OCI-LY1 (cell line): Measurements from ENCODE around the gene RET.

ENCODE experiments used
- H2AFZ ChIP-seq: fragments of 200-600 bp; sonication (generic), shearing (Covaris generic); 2 replicates; pipeline ENCODE4 v1.6.0; 2014; ENCODE audit warnings: antibody characterized with exemption, mild to moderate bottlenecking, low read length
- H3F3A ChIP-seq: fragments of 200-600 bp; sonication (generic), shearing (Covaris generic); 2 replicates; pipeline ENCODE4 v1.6.0; 2014; ENCODE audit warnings: mild to moderate bottlenecking, antibody characterized with exemption, low read length, moderate library complexity; ENCODE audit not compliant: insufficient read depth
- H3K27ac ChIP-seq: fragments of 200-600 bp; sonication (generic); 2 replicates; pipeline ENCODE4 v1.5.1; 2014; ENCODE audit warnings: low read length, mixed run types, mild to moderate bottlenecking, low read depth; ENCODE audit not compliant: poor library complexity, severe bottlenecking
- H3K27me3 ChIP-seq: fragments of 200-600 bp; sonication (generic); 2 replicates; pipeline ENCODE4 v1.6.0; 2014; ENCODE audit warnings: antibody characterized with exemption, mild to moderate bottlenecking, low read length, moderate library complexity; ENCODE audit not compliant: insufficient read depth
- H3K36me3 ChIP-seq: fragments of 200-600 bp; sonication (generic); 2 replicates; pipeline ENCODE4 v1.6.1; 2014; ENCODE audit warnings: mild to moderate bottlenecking, antibody characterized with exemption, low read length, moderate library complexity, mixed read lengths; ENCODE audit not compliant: insufficient read depth
- H3K4me1 ChIP-seq: fragments of 200-600 bp; sonication (generic); 2 replicates; pipeline ENCODE4 v1.5.1; 2014; ENCODE audit warnings: mild to moderate bottlenecking, low read length, moderate library complexity; ENCODE audit not compliant: insufficient read depth, severe bottlenecking
- H3K4me2 ChIP-seq: fragments of 200-600 bp; sonication (generic), shearing (Covaris generic); 2 replicates; pipeline ENCODE4 v1.6.1; 2014; ENCODE audit warnings: low read length
- H3K4me3 ChIP-seq: fragments of 200-600 bp; sonication (generic); 2 replicates; pipeline ENCODE4 v1.5.1; 2014; ENCODE audit warnings: low read length, low read depth, mild to moderate bottlenecking, mixed read lengths; ENCODE audit not compliant: poor library complexity, severe bottlenecking
- H3K79me2 ChIP-seq: fragments of 200-600 bp; shearing (Covaris generic); 2 replicates; pipeline ENCODE4 v1.6.1; 2016; ENCODE audit warnings: mixed run types, low read length, mixed read lengths; ENCODE audit not compliant: insufficient read depth
- H3K9ac ChIP-seq: fragments of 200-600 bp; sonication (generic), shearing (Covaris generic); 2 replicates; pipeline ENCODE4 v1.6.1; 2014; ENCODE audit warnings: mild to moderate bottlenecking, low read length, mixed read lengths
- H3K9me2 ChIP-seq: fragments of 200-600 bp; sonication (generic), shearing (Covaris generic); 2 replicates; pipeline ENCODE4 v1.6.1; 2014; ENCODE audit warnings: low read depth, mild to moderate bottlenecking, low read length, mixed read lengths
- H3K9me3 ChIP-seq: fragments of 200-600 bp; shearing (Covaris generic); 2 replicates; pipeline ENCODE4 v1.6.1; 2014; ENCODE audit warnings: low read length, mixed read lengths
- H4K20me1 ChIP-seq: fragments of 200-600 bp; sonication (generic), shearing (Covaris generic); 2 replicates; pipeline ENCODE4 v1.6.0; 2016; ENCODE audit warnings: mild to moderate bottlenecking, low read length; ENCODE audit not compliant: insufficient read depth
- EZH2 ChIP-seq: fragments of 200-600 bp; sonication (generic), shearing (Covaris generic); IDR thresholded peaks from 2 replicates; pipeline ENCODE4 v1.8.0; 2017; ENCODE audit warnings: borderline replicate concordance, mixed run types, mild to moderate bottlenecking, antibody characterized with exemption, low read length, moderate library complexity, mixed read lengths
- TF ChIP-seq, protein P1 (sequence below): fragments of 200-600 bp; sonication (generic), shearing (Covaris generic); IDR thresholded peaks from 2 replicates; pipeline ENCODE4 v1.5.1; 2017; ENCODE audit warnings: mild to moderate bottlenecking, antibody characterized with exemption, low read length, moderate library complexity, mixed read lengths

Gene RET

GRCh38 chr10:43048301-43049051, 28.4 kb upstream of the RET start:
- H3K9ac ChIP-seq: no peak overlapping the region
- H3K9me2 ChIP-seq: no peaks in the 10 kb centered on the region
- H3K4me1 ChIP-seq: no peaks in the 10 kb centered on the region
- H3K4me3 ChIP-seq: no peak overlapping the region
- H3K36me3 ChIP-seq: no peaks in the 10 kb centered on the region
- no peak overlapping the region for H3K27ac ChIP-seq
- H4K20me1 ChIP-seq: no peaks in the 10 kb centered on the region
- H2AFZ ChIP-seq: no peak overlapping the region
- no peaks in the 10 kb centered on the region; the same call in 1 of the 2 replicates for H3K27me3 ChIP-seq
- no peaks in the 10 kb centered on the region for H3K79me2 ChIP-seq
- no peaks in the 10 kb centered on the region for H3F3A ChIP-seq
- no peak for TF ChIP-seq EZH2
- H3K9me3 ChIP-seq: no peaks in the 10 kb centered on the region
- no peak overlapping the region for H3K4me2 ChIP-seq

GRCh38 chr10:43049081-43049551, 27.8 kb upstream of the RET start:
- no peak overlapping the region for H3K4me2 ChIP-seq
- no peak overlapping the region for H2AFZ ChIP-seq
- H3F3A ChIP-seq: no peaks in the 10 kb centered on the region
- no peak overlapping the region for H3K27ac ChIP-seq
- no peak for TF ChIP-seq EZH2
- TF ChIP-seq, protein P1, sequence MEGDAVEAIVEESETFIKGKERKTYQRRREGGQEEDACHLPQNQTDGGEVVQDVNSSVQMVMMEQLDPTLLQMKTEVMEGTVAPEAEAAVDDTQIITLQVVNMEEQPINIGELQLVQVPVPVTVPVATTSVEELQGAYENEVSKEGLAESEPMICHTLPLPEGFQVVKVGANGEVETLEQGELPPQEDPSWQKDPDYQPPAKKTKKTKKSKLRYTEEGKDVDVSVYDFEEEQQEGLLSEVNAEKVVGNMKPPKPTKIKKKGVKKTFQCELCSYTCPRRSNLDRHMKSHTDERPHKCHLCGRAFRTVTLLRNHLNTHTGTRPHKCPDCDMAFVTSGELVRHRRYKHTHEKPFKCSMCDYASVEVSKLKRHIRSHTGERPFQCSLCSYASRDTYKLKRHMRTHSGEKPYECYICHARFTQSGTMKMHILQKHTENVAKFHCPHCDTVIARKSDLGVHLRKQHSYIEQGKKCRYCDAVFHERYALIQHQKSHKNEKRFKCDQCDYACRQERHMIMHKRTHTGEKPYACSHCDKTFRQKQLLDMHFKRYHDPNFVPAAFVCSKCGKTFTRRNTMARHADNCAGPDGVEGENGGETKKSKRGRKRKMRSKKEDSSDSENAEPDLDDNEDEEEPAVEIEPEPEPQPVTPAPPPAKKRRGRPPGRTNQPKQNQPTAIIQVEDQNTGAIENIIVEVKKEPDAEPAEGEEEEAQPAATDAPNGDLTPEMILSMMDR: no peak
- H3K36me3 ChIP-seq: no peaks in the 10 kb centered on the region
- no peak overlapping the region for H3K4me3 ChIP-seq
- no peak overlapping the region for H3K9ac ChIP-seq
- no peaks in the 10 kb centered on the region for H3K4me1 ChIP-seq
- no peaks in the 10 kb centered on the region for H4K20me1 ChIP-seq
- no peaks in the 10 kb centered on the region for H3K79me2 ChIP-seq
- no peaks in the 10 kb centered on the region for H3K9me2 ChIP-seq
- H3K9me3 ChIP-seq: no peaks in the 10 kb centered on the region
- H3K27me3 ChIP-seq: no peaks in the 10 kb centered on the region; the same call in 1 of the 2 replicates

- H3F3A ChIP-seq: no peaks in the 10 kb centered on the region
- no peaks in the 10 kb centered on the region for H3K9me3 ChIP-seq
- H3K9me2 ChIP-seq: no peaks in the 10 kb centered on the region
- no peaks in the 10 kb centered on the region for H3K36me3 ChIP-seq
- H3K79me2 ChIP-seq: no peaks in the 10 kb centered on the region
- no peak overlapping the region for H3K4me3 ChIP-seq
- no peak overlapping the region for H3K4me2 ChIP-seq
- H3K4me1 ChIP-seq: no peaks in the 10 kb centered on the region
- no peak overlapping the region for H2AFZ ChIP-seq
- no peaks in the 10 kb centered on the region for H4K20me1 ChIP-seq
- no peaks in the 10 kb centered on the region; the same call in 1 of the 2 replicates for H3K27me3 ChIP-seq
- TF ChIP-seq, protein P1: no peak
- no peak for TF ChIP-seq EZH2
- no peak overlapping the region for H3K27ac ChIP-seq
- no peak overlapping the region for H3K9ac ChIP-seq
These were observed 26.9 kb upstream of the RET start for GRCh38 chr10:43050011-43050410.

DNA sequence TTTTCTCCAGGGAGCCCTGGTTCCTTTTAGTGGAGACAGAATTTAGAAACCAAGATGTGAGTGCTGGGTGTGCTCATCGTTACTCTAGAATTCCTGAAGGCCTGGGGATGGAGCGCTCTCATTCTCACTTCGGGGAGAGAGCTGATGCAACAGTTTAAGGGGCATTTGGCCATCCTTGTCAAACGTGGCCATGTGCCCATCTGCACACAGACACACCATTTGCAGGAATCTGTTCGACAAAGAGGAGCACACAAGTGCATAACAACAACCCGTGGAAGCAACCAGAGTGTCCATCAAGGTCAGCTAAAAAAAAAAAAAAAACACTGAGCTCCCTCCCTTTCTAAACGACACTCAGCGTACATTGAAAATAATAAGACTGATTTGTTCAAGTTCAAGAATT, 23.0 kb upstream of the RET start:
- Histone ChIP-seq H3K79me2 (no peaks in the 10 kb centered on the region), H3K27ac (no peak overlapping the region), H3K27me3 (no peaks in the 10 kb centered on the region; the same call in 1 of the 2 replicates), H3K4me1 (no peaks in the 10 kb centered on the region), H3K9me3 (no peaks in the 10 kb centered on the region), H3K4me2 (no peak overlapping the region), H2AFZ (no peak overlapping the region), H3K36me3 (no peaks in the 10 kb centered on the region), H3K4me3 (no peak overlapping the region), H3F3A (no peaks in the 10 kb centered on the region), H4K20me1 (no peaks in the 10 kb centered on the region), H3K9me2 (no peaks in the 10 kb centered on the region), H3K9ac (no peak overlapping the region)
- no peak for TF ChIP-seq EZH2
- TF ChIP-seq, protein P1: no peak
